KOPT-K1 (cell line): ENCODE data around the gene SCAMP1.

Experiments used
- H3K27ac ChIP-seq: fragments of 200-600 bp; sonication (generic); 2 replicates; pipeline ENCODE4 v1.5.1; 2016; ENCODE audit warnings: antibody characterized with exemption, mild to moderate bottlenecking, low read depth, low read length; ENCODE audit not compliant: poor library complexity, severe bottlenecking
- H3K36me3 ChIP-seq: fragments of 200-600 bp; sonication (generic); 2 replicates; pipeline ENCODE4 v1.5.1; 2017; ENCODE audit warnings: antibody characterized with exemption, mild to moderate bottlenecking, low read length, moderate library complexity; ENCODE audit not compliant: insufficient read depth
- H3K9me3 ChIP-seq: fragments of 200-600 bp; sonication (generic); 2 replicates; pipeline ENCODE4 v1.5.1; 2017; ENCODE audit warnings: antibody characterized with exemption, low read length, mild to moderate bottlenecking; ENCODE audit not compliant: insufficient read depth, poor library complexity, severe bottlenecking

The SCAMP1 gene

DNA sequence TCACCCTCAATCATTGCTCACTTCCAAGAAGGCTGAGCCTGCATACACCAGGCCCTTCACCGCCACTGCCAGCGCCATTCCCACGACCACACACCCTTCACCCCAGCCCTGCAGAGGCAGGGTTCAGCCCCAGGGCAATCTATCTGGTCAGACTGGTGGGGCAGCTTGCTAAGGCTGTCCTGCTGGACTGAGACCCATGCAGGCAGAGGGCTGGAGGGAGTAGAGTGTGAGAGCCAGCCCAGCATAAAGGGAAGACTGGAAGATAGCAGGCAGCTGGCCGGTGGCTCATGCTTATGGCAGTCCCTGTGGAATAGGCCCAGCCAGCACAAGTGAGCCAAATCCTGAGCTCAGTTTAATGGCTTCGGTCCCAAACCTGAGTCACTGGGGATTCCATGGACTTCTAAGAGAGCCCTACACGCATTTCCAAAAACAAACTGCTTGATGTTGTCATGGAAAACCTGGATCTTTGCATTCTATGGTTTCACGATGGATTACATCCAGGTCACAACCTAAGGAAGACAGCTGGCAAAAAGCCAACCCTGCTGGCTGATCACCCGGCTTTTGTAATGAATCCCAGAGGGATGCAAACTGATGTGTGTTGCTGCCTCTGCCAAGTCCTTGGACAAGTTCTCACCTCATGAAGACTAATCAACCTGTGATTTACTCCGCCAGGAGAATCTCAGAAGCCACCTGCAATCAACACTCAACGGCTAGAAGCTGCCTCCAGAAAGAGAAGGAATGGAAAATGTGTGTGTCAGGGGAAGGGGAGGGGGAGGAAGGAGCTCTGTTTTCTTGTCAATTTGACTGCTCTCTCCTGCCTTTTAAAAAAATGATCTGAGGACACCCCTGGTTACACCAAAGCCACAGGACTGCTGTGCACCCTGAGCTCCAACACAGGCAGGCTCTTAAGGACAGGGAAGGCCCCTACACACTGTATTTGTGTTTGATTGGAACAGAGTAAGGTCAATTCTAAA lies 144.6 kb downstream of the SCAMP1 start:
- no peaks in the 10 kb centered on the region for H3K9me3 ChIP-seq
- no peaks in the 10 kb centered on the region for H3K36me3 ChIP-seq
- H3K27ac ChIP-seq = no peak overlapping the region

DNA sequence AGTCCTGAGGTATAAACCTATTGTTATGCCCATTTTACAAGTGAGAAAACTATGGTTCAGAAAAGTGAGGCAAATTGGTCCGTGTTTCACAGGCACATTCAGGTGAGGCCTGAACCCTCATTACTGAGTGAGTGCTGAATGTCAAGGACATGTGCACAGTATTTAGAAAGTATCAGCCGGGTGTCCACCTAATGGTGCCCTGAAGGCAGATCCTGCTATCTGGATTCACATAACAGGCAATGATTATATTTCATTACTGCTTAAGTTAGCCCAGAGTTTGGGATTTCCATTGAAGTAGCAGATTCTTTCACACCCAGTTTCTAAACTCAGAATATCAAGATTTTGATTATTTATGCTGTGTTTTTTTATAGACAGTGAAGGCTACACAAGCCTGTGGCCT lies 145.4 kb downstream of the SCAMP1 start:
- Histone ChIP-seq H3K36me3 (no peaks in the 10 kb centered on the region), H3K27ac (no peak overlapping the region)

GRCh38 chr5:78506261-78507024 lies 146.0 kb downstream of the SCAMP1 start:
- H3K9me3 ChIP-seq = no peaks in the 10 kb centered on the region
- H3K27ac ChIP-seq = no peak overlapping the region
- H3K36me3 ChIP-seq = no peaks in the 10 kb centered on the region

More for the DNA sequence above, 145.4 kb downstream of the SCAMP1 start:
- no peaks in the 10 kb centered on the region for H3K9me3 ChIP-seq

GRCh38 chr5:78507531-78507930 lies 147.1 kb downstream of the SCAMP1 start:
- Histone ChIP-seq H3K36me3 (no peaks in the 10 kb centered on the region), H3K27ac (no peak overlapping the region), H3K9me3 (no peaks in the 10 kb centered on the region)

GRCh38 chr5:78508186-78508765 lies 147.9 kb downstream of the SCAMP1 start:
- no peak overlapping the region for H3K27ac ChIP-seq

GRCh38 chr5:78509145-78509865 lies 148.9 kb downstream of the SCAMP1 start:
- no peaks in the 10 kb centered on the region for H3K9me3 ChIP-seq
- no peaks in the 10 kb centered on the region for H3K36me3 ChIP-seq
- no peak overlapping the region for H3K27ac ChIP-seq

More at GRCh38 chr5:78508186-78508765, 147.9 kb downstream of the SCAMP1 start:
- Histone ChIP-seq H3K36me3 (no peaks in the 10 kb centered on the region), H3K9me3 (no peaks in the 10 kb centered on the region)

DNA sequence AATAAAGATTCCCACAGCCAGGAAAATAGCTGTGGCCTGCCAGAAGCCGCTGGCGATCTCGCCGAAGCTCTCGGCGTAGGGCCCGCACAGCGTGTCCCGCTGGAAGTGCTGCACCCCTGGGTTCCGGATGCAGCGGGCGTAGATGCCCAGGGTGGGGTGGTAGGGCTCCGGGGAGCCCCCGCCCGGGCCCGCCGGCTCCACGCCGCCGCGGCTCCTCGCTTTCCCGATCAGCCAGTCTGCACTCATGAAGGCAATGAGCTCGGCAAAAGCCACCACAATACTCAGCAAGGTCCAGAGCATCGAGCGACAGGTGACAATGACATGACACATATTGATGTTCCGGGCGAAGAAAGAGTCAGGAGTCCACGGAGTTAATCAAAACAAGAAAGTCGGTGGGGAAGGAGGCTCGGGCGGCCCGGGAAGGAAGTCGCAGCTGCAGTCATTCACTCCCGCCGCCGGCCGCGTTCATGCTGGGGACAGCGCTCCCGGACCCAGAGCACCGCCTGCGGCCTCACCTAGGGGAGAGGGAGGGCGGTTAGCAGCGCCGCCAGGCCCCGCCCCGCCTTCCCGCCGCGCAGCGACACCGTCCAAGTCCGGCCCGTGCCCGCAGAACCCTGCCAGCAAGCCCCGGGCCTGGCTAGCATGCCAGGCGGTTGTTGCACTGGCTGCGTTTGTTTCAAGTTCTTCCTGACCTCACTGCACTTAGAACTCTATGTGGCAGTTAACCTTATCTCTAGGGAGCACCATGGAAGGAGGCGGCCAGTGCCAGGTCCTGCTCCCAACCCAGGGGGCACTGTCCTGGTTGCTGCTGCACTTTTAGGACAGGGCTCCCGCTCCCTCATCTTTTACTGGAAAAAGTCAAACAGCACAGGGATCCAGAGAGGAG lies 149.7 kb downstream of the SCAMP1 start:
- H3K36me3 ChIP-seq = no peaks in the 10 kb centered on the region
- H3K27ac ChIP-seq = no peak overlapping the region
- H3K9me3 ChIP-seq = no peaks in the 10 kb centered on the region

DNA sequence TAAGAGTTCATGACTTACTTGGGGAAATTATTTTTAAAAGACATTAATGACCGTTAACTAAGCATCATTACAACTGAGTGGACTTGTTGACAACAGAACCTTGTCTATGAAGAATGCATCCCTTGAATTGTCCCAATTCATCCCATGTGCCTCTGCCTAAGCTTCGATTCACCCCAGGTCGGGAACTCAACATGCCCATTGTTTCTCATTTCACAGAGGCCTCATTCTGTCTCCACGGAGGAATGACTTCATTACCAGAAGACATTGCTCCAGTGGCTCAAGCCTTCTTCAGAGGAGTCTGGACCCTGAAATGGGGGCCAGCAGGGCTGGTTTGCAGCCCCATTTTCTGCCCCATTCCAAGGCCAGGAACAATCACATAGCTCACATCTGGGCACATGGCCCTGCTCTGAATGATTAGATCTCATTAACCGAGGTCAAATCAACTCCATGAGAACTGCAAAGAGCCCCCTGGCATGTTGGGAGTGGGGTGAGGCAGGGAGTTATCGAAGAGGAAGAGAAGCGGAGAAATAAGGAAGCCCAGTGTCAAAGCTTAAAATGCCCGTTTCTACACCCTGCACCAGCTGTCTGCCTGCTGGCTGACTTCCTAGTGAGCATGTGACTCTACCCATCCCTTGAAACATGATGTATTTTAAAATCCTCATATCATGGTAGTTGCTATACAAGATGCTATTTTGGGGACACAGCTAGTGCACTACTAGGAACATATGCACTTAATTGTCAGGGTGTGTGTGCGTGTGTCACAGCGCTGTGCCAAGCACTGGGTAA lies 150.9 kb downstream of the SCAMP1 start:
- Histone ChIP-seq H3K27ac (no peak overlapping the region), H3K9me3 (no peaks in the 10 kb centered on the region), H3K36me3 (no peaks in the 10 kb centered on the region)

DNA sequence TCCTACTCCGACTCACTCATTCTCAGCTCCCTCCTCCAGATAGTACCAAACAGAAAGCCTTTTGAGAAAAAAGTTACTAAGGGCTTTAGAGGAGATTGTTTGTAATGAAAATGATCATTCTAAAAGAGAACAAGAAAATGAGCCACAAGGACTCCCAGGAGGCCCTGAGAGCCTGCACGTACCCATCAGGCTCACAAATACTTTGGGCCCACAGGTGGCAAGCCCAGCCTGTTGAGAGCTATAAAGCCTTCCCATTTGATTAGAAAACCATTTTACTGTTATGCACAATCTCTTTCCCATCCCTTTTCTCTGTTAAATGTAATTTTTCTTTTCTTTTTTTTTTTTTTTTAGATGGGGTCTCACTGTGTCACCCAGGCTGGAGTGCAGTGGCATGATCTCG lies 152.0 kb downstream of the SCAMP1 start:
- Histone ChIP-seq H3K9me3 (no peaks in the 10 kb centered on the region), H3K36me3 (no peaks in the 10 kb centered on the region), H3K27ac (no peak overlapping the region)

DNA sequence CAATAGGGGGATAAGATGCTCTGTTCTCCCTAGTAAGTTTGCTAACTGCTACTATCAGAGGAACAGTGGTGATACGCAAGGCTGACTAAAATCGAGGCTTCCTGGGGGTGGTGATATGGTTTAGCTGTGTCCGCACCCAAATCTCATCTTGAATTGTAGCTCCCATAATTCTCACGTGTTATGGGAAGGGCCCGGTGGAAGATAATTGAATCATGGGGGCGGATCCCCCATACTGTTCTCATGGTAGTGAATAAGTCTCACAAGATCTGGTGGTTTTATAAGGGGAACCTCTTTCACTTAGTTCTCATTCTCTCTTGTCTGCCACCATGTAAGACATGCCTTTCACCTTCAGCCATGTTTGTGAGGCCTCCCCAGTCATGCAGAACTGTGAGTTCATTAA lies 153.0 kb downstream of the SCAMP1 start:
- H3K27ac ChIP-seq = no peak overlapping the region
- H3K9me3 ChIP-seq = no peaks in the 10 kb centered on the region
- no peaks in the 10 kb centered on the region for H3K36me3 ChIP-seq

DNA sequence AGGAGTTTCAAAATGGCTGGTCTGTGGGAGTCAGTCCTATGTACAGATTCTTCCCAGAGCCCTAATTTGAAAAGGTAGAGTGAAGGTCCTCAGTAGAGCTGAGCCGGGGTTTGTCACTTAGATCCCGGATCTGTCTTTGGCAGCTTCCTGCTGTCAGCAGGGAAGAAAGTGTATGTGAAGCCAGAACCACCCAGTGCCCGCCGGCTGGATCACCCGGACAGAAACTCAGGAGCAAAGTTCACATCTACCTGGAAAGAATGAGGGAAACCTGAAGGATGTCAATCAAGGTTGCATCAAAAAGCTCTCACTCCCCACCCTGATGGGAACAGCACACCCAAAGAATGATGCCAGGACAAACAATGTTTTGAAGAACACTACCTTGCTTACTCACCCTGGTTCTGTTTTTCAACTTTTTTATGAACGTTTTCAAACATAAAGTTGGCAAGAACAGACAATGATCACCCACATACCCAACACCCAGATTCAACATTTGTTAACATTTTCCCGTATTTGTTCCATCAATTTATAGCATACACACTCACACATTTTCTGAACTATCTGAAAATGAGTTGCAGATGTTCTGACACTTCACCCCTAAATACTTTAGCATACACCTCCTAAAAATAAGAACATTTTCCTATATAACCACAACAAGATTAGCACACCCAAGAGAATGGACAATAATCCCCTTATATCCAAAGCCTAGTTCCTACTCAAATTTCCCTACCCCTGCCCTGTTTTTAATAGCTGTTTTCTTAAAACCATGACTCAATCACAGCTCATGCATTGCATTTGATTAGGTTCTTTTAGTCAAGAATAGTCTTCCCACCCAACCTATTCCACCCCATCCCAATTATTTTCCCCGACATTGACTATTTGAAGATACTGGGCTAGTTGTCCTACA lies 154.3 kb downstream of the SCAMP1 start:
- H3K36me3 ChIP-seq = no peaks in the 10 kb centered on the region
- H3K27ac ChIP-seq = no peak overlapping the region
- H3K9me3 ChIP-seq = no peaks in the 10 kb centered on the region

DNA sequence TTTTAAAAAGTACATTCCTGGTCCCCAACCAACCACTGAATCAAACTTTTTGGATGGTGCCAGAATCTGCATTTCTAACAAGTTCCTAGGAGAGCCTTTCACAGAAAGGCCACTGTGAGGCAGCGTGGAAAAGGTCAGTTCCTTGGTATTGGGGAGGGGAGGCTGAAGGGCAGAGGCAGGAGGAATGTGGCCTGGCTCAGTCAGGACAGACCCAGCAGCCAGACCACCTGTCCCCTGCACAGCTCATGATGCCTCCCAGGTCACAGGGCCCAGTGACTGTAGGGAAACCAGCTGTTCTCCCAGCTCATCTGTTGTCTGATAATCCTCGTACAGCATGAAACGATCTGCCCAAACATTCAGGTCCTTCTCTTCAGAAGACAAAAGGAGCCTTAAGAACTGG lies 155.3 kb downstream of the SCAMP1 start:
- no peak overlapping the region for H3K27ac ChIP-seq

More for the DNA sequence above, 155.3 kb downstream of the SCAMP1 start:
- Histone ChIP-seq H3K9me3 (no peaks in the 10 kb centered on the region), H3K36me3 (no peaks in the 10 kb centered on the region)
